HepG2 (cell line): ENCODE measurements around the gene TXLNA. TPM values are rescaled to one million over a fixed set of nuclear protein-coding genes. Genes with fewer than 3 reads are reported as not detected.

Experiments used
- ATAC-seq: fragments of 200-7000 bp; cut with Tn5 transposase; 3 replicates; pipeline ENCODE4 v1.9.1; 2020; ENCODE audit warnings: mild to moderate bottlenecking, moderate library complexity
- BruUV-seq: library from RNA; stranded (reverse); fragments of 400-500 nt; replicated peaks from 2 replicates; lab custom pipeline; 2021; lab: Mats Ljungman, UMichigan
- CTCF ChIA-PET: fragments of 300-600 bp; formaldehyde crosslinking; extraction: SDS; loops from one replicate; lab custom pipeline; 2021; ENCODE audit warnings: low total read pairs, inconsistent platforms, low intra/inter-chr PET ratio; lab: Yijun Ruan, JAX
- POLR2A ChIA-PET: fragments of 350-600 bp; sonication (Branson Sonifier 250); formaldehyde crosslinking; loops from one replicate; lab custom pipeline; 2020; ENCODE audit warnings: antibody characterized with exemption, inconsistent platforms; lab: Yijun Ruan, JAX
- DNase-seq: peaks from one replicate; pipeline ENCODE4 v3.0.0-alpha.2; 2015; ENCODE audit warnings: low spot score
- FAIRE-seq: peaks from 3 replicates; lab custom pipeline; 2011; peaks lifted over from hg19 to GRCh38; lab: Jason Lieb, UNC
- H2AFZ ChIP-seq: one replicate; pipeline ENCODE4 v1.6.1; 2011; ENCODE audit warnings: low read length, inconsistent platforms
- H3K27ac ChIP-seq: fragments of 300-600 bp; 3 replicates; pipeline ENCODE4 v1.8.0; 2011; ENCODE audit warnings: mixed run types, mild to moderate bottlenecking, mixed read lengths, low read length, inconsistent platforms; ENCODE audit not compliant: insufficient read depth; ENCODE audit errors: extremely low read length
- H3K27me3 ChIP-seq, 2 experiments: fragments of 200-600 bp in 1 of 2; 2 replicates in 1 of 2; 3 replicates in 1 of 2; pipeline versions ENCODE4 v1.6.0 to v1.8.0; 2011; ENCODE audit warnings: low read length in 2 of 2, mild to moderate bottlenecking in 2 of 2, moderate library complexity in 2 of 2, inconsistent platforms in 1 of 2; ENCODE audit not compliant: insufficient read depth in 2 of 2, control insufficient read depth in 1 of 2
- H3K36me3 ChIP-seq, 2 experiments: fragments of 200-600 bp in 1 of 2; replicated peaks in 1 of 2; 2 replicates in 1 of 2; 3 replicates in 1 of 2; pipeline versions ENCODE4 v1.5.1 to v1.8.0; 2011; ENCODE audit warnings: low read length in 2 of 2, inconsistent platforms in 1 of 2; ENCODE audit not compliant: insufficient read depth in 2 of 2, control insufficient read depth in 1 of 2
- H3K4me1 ChIP-seq: 2 replicates; pipeline ENCODE4 v1.5.1; 2012; ENCODE audit warnings: low read length, inconsistent platforms; ENCODE audit not compliant: insufficient read depth
- H3K4me2 ChIP-seq: 2 replicates; pipeline ENCODE4 v1.6.0; 2011; ENCODE audit warnings: low read depth, low read length, inconsistent platforms
- H3K4me3 ChIP-seq, 3 experiments: fragments of 200-600 bp in 1 of 3; sonication (generic), shearing (Covaris generic) in 1 of 3; replicated peaks in 1 of 3; 2 replicates each; pipeline ENCODE4 v1.5.1; 2011 to 2016; ENCODE audit warnings: low read length in 3 of 3, inconsistent platforms in 2 of 3, low read depth in 2 of 3, mild to moderate bottlenecking in 2 of 3, control low read depth in 1 of 3, mixed read lengths in 1 of 3; ENCODE audit not compliant: insufficient read depth in 1 of 3
- H3K79me2 ChIP-seq: one replicate; pipeline ENCODE4 v1.6.1; 2011; ENCODE audit warnings: low read length, inconsistent platforms; ENCODE audit not compliant: insufficient read depth
- H3K9ac ChIP-seq: 2 replicates; pipeline ENCODE4 v1.6.0; 2011; ENCODE audit warnings: mild to moderate bottlenecking, low read depth, low read length, inconsistent platforms; ENCODE audit not compliant: insufficient read depth
- H3K9me3 ChIP-seq: 2 replicates; pipeline ENCODE4 v1.5.1; 2012; ENCODE audit warnings: mild to moderate bottlenecking, low read length
- H4K20me1 ChIP-seq: 2 replicates; pipeline ENCODE4 v1.6.0; 2011; ENCODE audit warnings: inconsistent platforms, mild to moderate bottlenecking, low read length, moderate library complexity; ENCODE audit not compliant: insufficient read depth
- GPBP1L1 ChIP-seq: sonication (generic); formaldehyde crosslinking; IDR thresholded peaks from 2 replicates; pipeline ENCODE4 v1.5.0; 2020; ENCODE audit warnings: mild to moderate bottlenecking, missing genetic modification reagents
- ISX ChIP-seq: sonication (generic); formaldehyde crosslinking; conservative IDR thresholded peaks from 2 replicates; pipeline ENCODE4 v1.5.0; 2020; ENCODE audit warnings: missing genetic modification reagents
- MAFF ChIP-seq: IDR thresholded peaks from 2 replicates; pipeline ENCODE4 v1.6.1; 2011; ENCODE audit warnings: low read depth, low read length, improper control_type of control experiment
- MAFK ChIP-seq, 2 experiments: IDR thresholded peaks in 1 of 2; conservative IDR thresholded peaks in 1 of 2; 2 replicates each; pipeline ENCODE4 v1.6.1; 2011; ENCODE audit warnings: improper control_type of control experiment in 2 of 2, low read length in 2 of 2
- MAZ ChIP-seq, 2 experiments: sonication (generic) in 1 of 2; formaldehyde crosslinking in 1 of 2; IDR thresholded peaks; 2 replicates each; pipeline versions ENCODE4 v1.5.0 to v1.6.1; 2012 to 2020; ENCODE audit warnings: low read depth in 2 of 2, mild to moderate bottlenecking in 2 of 2, borderline replicate concordance in 1 of 2, improper control_type of control experiment in 1 of 2, low read length in 1 of 2, missing genetic modification reagents in 1 of 2, moderate library complexity in 1 of 2
- POGZ ChIP-seq: sonication (generic); formaldehyde crosslinking; IDR thresholded peaks from 2 replicates; pipeline ENCODE4 v1.4.0; 2020; ENCODE audit warnings: mild to moderate bottlenecking, missing genetic modification reagents
- POLR2AphosphoS5 ChIP-seq: IDR thresholded peaks from 2 replicates; pipeline ENCODE4 v1.6.1; 2012; ENCODE audit warnings: low read depth, low read length
- SMARCC2 ChIP-seq: fragments of 450-650 bp; IDR thresholded peaks from 2 replicates; pipeline ENCODE4 v1.6.1; 2017; ENCODE audit warnings: antibody characterized with exemption, mild to moderate bottlenecking
- TGIF2 ChIP-seq: IDR thresholded peaks from 2 replicates; pipeline ENCODE4 v1.6.1; 2016; ENCODE audit warnings: control low read depth, missing compliant biosample characterization
- ZBTB38 ChIP-seq: sonication (generic); formaldehyde crosslinking; IDR thresholded peaks from 2 replicates; pipeline ENCODE4 v1.5.1; 2020; ENCODE audit warnings: mild to moderate bottlenecking, missing genetic modification reagents
- ZNF274 ChIP-seq: sonication (generic); formaldehyde crosslinking; IDR thresholded peaks from 2 replicates; pipeline ENCODE4 v1.5.1; 2020; ENCODE audit warnings: mild to moderate bottlenecking, missing genetic modification reagents
- ZNF30 ChIP-seq: sonication (generic); formaldehyde crosslinking; IDR thresholded peaks from 2 replicates; pipeline ENCODE4 v1.5.0; 2020; ENCODE audit warnings: mild to moderate bottlenecking, missing genetic modification reagents
- ZNF75D ChIP-seq: sonication (generic); formaldehyde crosslinking; IDR thresholded peaks from 2 replicates; pipeline ENCODE4 v1.8.1; 2023; ENCODE audit warnings: missing genetic modification reagents, mild to moderate bottlenecking, borderline replicate concordance
- WGBS: methylation state at CpG from one replicate; pipeline ENCODE4 v1.1.6; 2017; ENCODE audit warnings: low lambda C conversion rate; 5-methylcytosine and 5-hydroxymethylcytosine counted together
- in situ Hi-C: cut with HindIII; loops from 2 replicates; pipeline ENCODE4 v1.10.0; 2017; ENCODE audit warnings: low pct_unique_long_range_greater_than_20kb; ENCODE audit not compliant: extremely low pct_ligation_motif_present
- intact Hi-C: fragments of 100-400 bp; cut with micrococcal nuclease; formaldehyde crosslinking; loops from one replicate; pipeline ENCODE4 v1.10.0; 2022; ENCODE audit not compliant: unreplicated experiment
- polyA plus RNA-seq, 8 experiments: library from polyadenylated mRNA; depleted of rRNA in 3 of 8; stranded (reverse) in 7 of 8; unstranded in 1 of 8; fragments of >200 nt; fragmentation: Illumina TruSeq in 4 of 8; extraction: Trizol in 4 of 8; gene quantifications; 2 replicates each; pipeline versions ENCODE4 v1.2.1 to v1.2.3, GENCODE V29; 2011 to 2016; ENCODE audit warnings: low read depth in 4 of 8, missing spikeins in 1 of 8, mixed read lengths in 1 of 8; ENCODE audit not compliant: insufficient read depth in 1 of 8
- total RNA-seq, 5 experiments: library from RNA; depleted of rRNA; stranded (reverse); fragments of >200 nt; fragmentation: Illumina TruSeq; extraction: Trizol; gene quantifications; 2 replicates each; pipeline ENCODE4 v1.2.3, GENCODE V29; 2016; ENCODE audit warnings: low read depth in 1 of 5
- TF ChIP-seq, protein P1 (sequence below): sonication (generic); formaldehyde crosslinking; IDR thresholded peaks from 2 replicates; pipeline ENCODE4 v1.9.0; 2022; ENCODE audit warnings: missing genetic modification reagents, mild to moderate bottlenecking, borderline replicate concordance
- TF ChIP-seq, protein P2 (sequence below): IDR thresholded peaks from 2 replicates; pipeline ENCODE4 v1.6.1; 2012; ENCODE audit warnings: low read depth, low read length, improper control_type of control experiment
- TF ChIP-seq, protein P3 (sequence below): sonication (generic); formaldehyde crosslinking; IDR thresholded peaks from 2 replicates; pipeline ENCODE4 v1.4.0; 2020; ENCODE audit warnings: missing genetic modification reagents

TXLNA gene
- total and polyA plus RNA-seq, 2 of the 13 experiments (the other 11 are each of a cell fraction or from before 2014, with no cell fraction given) = 29.6 to 67.8 TPM

DNA sequence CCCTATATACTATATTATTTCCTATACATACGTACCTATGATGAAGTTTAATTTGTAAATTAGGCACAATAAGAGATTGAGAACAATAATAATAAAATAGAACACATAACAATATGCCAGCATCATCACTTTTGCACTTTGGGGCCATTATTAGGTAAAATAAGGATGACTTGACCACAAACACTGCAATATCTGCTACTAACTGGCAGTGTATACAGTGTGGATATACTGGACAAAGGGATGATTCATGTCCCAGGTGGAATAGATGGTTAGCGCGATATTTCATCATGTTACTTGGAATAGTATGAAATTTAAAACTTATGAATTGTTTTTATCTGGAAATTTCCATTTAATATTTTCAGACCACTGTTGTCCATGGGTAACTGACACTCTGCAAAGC lies 35.4 kb upstream of the TXLNA start:
- no peak for FAIRE-seq
- Histone ChIP-seq H3K27me3 (no peaks in the 10 kb centered on the region), H3K79me2 (peaks cover 87% of the 10 kb centered on the region), H3K4me3 (no peak overlapping the region), H3K4me2 (no peak overlapping the region), H3K36me3 (0 out of 5 replicates have a peak, but pooled peaks cover 0 to 3% of the 10 kb centered on the region in 2 experiments), H3K9me3 (no peaks in the 10 kb centered on the region), H4K20me1 (peaks cover 41% of the 10 kb centered on the region), H3K9ac (no peak overlapping the region), H3K27ac (no peak overlapping the region), H2AFZ (no peak overlapping the region), H3K4me1 (peaks cover 25% of the 10 kb centered on the region)
- in situ Hi-C loops = no loop called here
- ATAC-seq = no peak
- CTCF ChIA-PET = no interaction called here
- no peak for DNase-seq
- POLR2A ChIA-PET = no interaction called here
- 99% methylated on average over 3 of the region's 3 CpGs for WGBS
- no peak for TF ChIP-seq TGIF2 (CRISPR knock-in tag)
- TF ChIP-seq POLR2AphosphoS5 = no peak
- TF ChIP-seq MAZ (IDR thresholded peaks at IDR 0.05; ENCODE audit: borderline replicate concordance, low read depth, low read length) = no peak
- no peak for TF ChIP-seq MAZ (CRISPR knock-in tag; IDR thresholded peaks at IDR 0.05; ENCODE audit: low read depth)
- TF ChIP-seq, protein P1, sequence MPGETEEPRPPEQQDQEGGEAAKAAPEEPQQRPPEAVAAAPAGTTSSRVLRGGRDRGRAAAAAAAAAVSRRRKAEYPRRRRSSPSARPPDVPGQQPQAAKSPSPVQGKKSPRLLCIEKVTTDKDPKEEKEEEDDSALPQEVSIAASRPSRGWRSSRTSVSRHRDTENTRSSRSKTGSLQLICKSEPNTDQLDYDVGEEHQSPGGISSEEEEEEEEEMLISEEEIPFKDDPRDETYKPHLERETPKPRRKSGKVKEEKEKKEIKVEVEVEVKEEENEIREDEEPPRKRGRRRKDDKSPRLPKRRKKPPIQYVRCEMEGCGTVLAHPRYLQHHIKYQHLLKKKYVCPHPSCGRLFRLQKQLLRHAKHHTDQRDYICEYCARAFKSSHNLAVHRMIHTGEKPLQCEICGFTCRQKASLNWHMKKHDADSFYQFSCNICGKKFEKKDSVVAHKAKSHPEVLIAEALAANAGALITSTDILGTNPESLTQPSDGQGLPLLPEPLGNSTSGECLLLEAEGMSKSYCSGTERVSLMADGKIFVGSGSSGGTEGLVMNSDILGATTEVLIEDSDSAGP = no peak
- TF ChIP-seq ZNF30 (CRISPR knock-in tag) = no peak
- TF ChIP-seq GPBP1L1 (CRISPR knock-in tag) = no peak
- TF ChIP-seq MAFF = peak; percentile 26; the same call in 1 of the 2 replicates
- no peak for TF ChIP-seq ZNF75D (CRISPR knock-in tag)
- TF ChIP-seq POGZ (CRISPR knock-in tag) = no peak
- TF ChIP-seq, protein P2, sequence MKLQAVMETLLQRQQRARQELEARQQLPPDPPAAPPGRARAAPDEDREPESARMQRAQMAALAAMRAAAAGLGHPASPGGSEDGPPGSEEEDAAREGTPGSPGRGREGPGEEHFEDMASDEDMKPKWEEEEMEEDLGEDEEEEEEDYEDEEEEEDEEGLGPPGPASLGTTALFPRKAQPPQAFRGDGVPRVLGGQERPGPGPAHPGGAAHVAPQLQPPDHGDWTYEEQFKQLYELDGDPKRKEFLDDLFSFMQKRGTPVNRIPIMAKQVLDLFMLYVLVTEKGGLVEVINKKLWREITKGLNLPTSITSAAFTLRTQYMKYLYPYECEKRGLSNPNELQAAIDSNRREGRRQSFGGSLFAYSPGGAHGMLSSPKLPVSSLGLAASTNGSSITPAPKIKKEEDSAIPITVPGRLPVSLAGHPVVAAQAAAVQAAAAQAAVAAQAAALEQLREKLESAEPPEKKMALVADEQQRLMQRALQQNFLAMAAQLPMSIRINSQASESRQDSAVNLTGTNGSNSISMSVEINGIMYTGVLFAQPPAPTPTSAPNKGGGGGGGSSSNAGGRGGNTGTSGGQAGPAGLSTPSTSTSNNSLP = no peak
- TF ChIP-seq, protein P3, sequence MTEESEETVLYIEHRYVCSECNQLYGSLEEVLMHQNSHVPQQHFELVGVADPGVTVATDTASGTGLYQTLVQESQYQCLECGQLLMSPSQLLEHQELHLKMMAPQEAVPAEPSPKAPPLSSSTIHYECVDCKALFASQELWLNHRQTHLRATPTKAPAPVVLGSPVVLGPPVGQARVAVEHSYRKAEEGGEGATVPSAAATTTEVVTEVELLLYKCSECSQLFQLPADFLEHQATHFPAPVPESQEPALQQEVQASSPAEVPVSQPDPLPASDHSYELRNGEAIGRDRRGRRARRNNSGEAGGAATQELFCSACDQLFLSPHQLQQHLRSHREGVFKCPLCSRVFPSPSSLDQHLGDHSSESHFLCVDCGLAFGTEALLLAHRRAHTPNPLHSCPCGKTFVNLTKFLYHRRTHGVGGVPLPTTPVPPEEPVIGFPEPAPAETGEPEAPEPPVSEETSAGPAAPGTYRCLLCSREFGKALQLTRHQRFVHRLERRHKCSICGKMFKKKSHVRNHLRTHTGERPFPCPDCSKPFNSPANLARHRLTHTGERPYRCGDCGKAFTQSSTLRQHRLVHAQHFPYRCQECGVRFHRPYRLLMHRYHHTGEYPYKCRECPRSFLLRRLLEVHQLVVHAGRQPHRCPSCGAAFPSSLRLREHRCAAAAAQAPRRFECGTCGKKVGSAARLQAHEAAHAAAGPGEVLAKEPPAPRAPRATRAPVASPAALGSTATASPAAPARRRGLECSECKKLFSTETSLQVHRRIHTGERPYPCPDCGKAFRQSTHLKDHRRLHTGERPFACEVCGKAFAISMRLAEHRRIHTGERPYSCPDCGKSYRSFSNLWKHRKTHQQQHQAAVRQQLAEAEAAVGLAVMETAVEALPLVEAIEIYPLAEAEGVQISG (CRISPR knock-in tag) = no peak
- TF ChIP-seq SMARCC2 = no peak
- no peak for TF ChIP-seq ISX
- peak; percentile 35 to 61; a peak in 2 of 4 replicates for TF ChIP-seq MAFK (conservative IDR thresholded peaks at IDR 0.05 in 1 of 2, IDR thresholded peaks at IDR 0.05 in 1 of 2; ENCODE audit: low read length in 2 of 2)
- no peak for TF ChIP-seq ZNF274 (CRISPR knock-in tag)
- no peak for TF ChIP-seq ZBTB38 (CRISPR knock-in tag)
- intact Hi-C loops = no loop called here
- no TSS peak for BruUV-seq
